NCI-H526 (cell line): ENCODE results near the gene NUP58.

ENCODE experiments used
- DNase-seq, 2 experiments: peaks; one replicate each; lab custom pipeline; 2025; lab: John Stamatoyannopoulos, UW

The NUP58 gene, protein sequence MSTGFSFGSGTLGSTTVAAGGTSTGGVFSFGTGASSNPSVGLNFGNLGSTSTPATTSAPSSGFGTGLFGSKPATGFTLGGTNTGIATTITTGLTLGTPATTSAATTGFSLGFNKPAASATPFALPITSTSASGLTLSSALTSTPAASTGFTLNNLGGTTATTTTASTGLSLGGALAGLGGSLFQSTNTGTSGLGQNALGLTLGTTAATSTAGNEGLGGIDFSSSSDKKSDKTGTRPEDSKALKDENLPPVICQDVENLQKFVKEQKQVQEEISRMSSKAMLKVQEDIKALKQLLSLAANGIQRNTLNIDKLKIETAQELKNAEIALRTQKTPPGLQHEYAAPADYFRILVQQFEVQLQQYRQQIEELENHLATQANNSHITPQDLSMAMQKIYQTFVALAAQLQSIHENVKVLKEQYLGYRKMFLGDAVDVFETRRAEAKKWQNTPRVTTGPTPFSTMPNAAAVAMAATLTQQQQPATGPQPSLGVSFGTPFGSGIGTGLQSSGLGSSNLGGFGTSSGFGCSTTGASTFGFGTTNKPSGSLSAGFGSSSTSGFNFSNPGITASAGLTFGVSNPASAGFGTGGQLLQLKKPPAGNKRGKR

DNA sequence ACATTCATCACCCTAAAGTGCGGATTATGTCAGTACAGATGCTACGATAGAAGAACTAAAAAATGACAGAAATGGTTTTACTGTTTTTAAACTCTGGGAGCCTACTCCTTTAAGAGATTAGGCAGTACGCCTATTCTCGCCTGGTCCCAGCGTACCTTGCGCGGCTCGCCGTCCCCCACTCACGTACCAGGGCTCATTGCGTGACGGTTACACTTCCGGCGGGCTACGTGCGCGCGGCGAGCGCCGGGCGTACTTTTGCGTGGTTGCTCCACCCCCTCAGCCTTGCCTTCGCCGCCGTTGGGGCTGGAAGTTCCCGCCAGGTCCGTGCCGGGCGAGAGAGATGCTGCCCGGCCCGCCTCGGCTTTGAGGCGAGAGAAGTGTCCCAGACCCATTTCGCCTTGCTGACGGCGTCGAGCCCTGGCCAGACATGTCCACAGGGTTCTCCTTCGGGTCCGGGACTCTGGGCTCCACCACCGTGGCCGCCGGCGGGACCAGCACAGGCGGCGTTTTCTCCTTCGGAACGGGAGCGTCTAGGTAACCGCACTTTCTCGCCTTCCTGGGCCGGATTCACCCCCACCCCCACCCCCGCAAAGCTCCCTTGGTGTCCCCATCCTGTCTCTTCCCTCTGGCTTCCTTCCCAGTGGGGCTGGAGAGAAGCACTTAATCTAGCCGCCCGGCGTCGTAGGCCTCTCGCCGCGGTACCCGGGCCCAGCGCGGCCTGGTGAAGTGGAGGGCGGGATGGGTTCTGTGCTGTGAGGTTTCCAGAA lies at the start of gene NUP58:
Gene NUP58, plus strand, starts transcription at position 279 of the 767 bp plus-strand sequence. Its CDS starts 149 bp downstream, at position 428.
- peak; percentile 91 to 99 for DNase-seq

GRCh38 chr13:25252225-25252624 lies 49.2 kb upstream of the NUP58 start:
- no peak for DNase-seq

DNA sequence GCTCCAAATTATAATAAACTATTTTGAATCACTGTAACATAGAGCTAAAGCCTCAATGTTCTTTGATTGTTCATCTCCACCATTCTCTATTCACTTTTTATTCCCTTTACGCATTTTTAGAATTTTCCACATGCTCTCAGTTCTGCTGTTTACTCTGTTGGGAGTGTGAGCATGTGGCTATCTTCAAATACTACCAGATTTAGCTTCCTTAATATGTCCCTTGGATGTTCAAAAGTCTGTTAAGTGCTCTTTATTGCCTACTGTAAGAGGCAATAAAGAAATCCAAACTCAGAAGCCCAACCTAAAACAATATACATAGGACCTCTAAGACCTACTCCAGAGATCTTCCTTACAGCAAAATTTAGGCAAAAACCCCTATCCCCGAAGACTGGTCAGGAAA lies 48.7 kb upstream of the NUP58 start:
- no peak for DNase-seq

- DNase-seq = no peak
Observed at GRCh38 chr13:25253702-25254101, 47.7 kb upstream of the NUP58 start.

GRCh38 chr13:25262261-25262660 lies 39.2 kb upstream of the NUP58 start:
- DNase-seq = no peak

DNA sequence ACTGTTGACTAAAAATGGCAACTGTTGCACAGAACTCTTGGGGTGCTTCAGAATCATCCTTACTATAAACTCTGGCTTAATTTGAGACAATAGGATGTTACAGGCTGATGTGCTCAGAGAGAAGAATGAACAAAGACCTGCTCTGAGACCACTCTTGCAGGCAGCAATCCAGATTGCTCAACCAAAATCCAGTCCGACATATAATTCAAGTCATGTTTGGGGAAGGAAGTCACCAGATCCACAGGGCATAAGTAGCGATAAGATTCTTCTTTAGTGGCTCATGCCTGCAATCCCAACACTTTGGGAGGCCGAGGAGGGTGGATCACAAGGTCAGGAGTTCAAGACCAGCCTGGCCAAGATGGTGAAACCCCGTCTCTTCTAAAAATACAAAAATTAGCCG lies 34.7 kb upstream of the NUP58 start:
- no peak for DNase-seq

DNA sequence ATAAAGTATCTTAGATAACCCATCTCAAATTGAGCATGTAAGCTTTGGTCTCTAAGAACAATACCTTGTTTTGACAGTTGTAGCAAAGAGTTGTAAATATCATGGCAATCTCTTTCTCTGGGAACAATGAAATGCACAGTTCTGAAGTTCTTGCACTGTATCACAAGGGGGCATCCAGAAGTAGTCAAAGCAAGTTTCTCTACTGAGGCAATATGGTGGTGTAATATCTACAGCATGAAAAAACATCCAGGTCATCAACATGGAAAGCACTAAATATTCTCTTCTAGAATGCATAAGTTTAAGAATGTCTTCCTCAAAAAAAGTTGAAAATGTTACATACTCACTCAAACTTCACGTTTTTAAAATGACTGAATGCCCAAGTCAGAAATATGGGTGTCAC lies 33.7 kb upstream of the NUP58 start:
- no peak for DNase-seq

DNA sequence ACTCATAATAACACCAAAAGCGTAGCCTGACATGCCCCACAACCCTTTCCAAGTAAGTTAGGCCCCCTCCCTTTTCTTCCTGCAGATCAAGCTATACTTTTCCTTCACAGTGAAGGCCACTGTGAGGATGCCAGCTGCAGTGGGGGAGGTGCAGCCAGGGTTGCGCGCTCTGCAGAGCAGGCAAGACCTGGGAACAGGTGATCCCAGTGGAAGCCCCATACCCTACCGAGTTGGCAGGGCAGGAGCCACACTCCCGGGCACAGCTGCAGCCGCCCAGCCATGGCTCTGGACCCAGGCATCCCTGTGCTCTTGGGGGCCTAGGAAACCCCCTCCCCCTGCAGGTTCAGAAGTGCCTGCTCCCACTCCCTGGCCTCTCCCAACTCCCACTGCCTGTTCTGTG lies 32.9 kb upstream of the NUP58 start:
- DNase-seq = no peak

DNA sequence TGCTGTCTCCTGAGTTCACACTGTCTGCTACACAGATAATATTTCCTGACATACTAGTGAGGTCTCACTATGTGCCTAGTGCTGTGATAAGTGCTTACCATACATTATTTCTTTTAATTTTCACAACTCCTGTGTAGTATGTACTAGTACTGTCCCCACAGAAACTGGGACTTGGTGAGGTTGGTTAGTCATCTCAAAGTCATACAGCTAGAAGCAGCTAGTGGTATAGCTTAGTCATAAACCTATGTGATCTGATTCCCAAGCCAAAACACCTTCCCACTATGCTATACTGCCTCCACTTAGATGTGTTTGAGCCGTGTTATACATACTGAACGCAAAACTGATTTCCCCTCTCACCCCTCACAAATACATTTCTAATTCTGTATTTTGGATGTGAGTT lies 24.7 kb upstream of the NUP58 start:
- DNase-seq = no peak

DNA sequence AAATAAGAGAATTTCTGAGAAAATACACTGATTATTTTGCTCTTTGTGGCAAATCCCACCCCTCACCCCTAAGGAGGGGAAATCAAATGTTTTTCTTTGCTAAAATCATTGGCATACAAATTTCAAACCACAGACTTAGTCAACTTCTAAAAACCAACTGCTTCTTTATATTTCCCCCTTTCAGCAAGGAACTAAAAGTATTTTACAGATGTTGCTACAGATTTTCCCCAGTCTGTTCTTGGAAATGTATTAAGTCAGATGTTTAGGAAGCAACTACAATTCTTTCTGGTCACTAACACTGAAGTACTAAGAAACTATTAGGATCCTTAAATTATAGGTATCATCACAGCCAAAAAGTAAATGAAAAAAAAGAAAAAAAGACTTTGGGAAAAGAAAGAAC lies 21.0 kb upstream of the NUP58 start:
- no peak for DNase-seq

DNA sequence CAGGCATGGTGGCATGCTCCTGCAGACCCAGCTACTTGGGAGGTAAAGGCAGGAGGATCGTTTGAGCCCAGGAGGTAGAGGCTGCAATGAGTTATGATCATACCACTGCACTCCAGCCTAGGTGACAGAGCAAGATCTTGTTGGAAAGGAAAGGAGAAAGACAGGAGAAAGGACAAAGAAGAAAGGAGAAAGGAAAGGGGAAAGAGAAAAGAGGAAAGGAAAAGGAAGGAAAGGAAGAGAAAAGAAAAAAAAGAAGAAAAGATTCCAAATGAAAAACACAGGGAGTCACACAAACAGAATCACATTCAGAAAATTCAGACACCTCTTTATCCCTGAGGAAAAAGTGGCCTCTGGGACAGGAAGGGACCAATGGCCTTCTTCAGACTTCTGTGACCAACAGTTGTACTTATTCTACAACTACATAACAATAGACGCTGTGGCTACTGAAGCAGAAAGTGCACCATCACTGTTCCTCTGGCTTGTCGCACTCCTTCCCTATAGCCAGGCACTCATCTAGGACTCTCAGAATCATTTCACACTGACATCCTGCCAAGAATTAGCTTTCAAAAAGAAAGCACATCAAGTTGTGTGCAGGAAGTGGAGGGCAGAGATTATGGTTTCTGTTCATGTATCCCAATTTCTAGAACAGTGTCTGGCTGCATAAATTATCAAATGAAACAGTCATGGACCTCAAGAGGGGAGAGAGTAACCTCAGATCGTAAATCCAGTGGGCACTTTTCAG lies 20.1 kb upstream of the NUP58 start:
- DNase-seq = no peak

DNA sequence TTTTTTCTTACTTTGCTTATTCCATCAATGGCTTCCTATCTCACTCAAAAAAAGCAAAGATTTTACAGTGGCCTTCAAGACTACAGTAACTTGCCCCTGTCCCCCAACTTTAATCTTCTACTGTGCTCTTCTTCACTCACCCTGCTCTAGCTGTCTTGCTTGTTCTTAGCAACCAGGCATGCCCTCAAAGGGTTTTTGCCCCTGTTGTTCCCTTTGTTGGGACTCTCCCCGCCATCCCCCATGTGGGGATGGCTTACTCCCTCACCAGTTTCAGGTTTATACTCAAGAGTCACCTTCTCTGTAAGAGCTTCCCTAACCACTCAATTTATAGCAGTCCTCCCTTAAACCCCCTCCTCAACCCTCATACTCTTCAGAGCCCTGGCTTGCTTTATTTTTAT lies 19.5 kb upstream of the NUP58 start:
- DNase-seq = no peak

GRCh38 chr13:25286308-25286968 lies 15.0 kb upstream of the NUP58 start:
- DNase-seq = peak; percentile 44 to 63

DNA sequence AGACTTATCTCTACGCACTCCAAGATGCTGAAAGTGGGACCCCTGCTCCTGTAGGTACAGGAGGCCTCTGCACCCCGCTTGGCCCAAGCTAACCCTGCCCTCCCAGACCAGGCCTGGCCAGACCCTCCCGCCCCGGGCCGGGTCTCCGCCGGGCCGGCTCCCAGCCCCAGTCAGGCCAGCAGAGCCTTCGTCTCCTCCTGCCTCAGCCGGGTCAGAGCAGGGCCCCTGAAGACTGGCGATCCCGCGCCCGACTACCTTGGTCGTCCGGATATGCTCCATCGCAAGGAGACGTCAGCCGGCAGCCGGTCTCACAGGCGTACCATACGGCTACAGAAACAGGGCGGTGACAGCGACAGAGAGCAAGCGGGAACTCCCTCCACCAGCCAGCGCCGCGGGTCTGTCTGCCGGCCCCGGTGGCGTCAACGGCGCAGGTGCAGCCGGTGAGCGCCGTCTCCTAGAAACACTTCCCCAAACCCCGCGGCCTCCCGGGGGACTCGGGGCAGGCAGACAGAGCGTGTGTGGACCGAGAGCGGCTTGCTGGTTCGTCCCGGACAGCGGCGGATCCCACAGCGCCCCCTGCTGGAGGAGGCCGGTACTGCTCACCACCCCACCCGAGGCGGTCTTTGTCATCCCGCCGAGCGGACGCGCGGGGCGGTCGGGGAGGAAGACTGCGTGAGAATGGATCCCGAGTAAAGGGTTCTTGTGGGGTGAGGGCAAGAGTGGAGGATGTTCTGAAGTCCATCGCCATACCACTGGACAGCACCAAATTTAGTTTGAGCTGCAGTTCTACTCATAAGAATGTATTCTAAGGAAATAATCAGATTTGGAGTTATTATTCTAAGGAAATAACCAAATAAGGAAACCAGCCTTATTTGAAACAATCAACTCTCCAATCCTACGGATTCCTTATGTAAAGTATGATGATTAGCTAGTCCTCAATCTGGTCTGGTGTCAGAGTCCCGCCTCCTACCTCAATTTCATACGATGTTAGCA lies 14.2 kb upstream of the NUP58 start, which contains the start of gene MTMR6:
Gene MTMR6, minus strand, starts transcription at position 520 of the 993 bp plus-strand sequence. Its CDS starts 241 bp downstream, at position 279.
- peak; percentile 95 to 99 for DNase-seq

- DNase-seq = no peak
Observed at GRCh38 chr13:25288966-25289365, 12.5 kb upstream of the NUP58 start.

GRCh38 chr13:25291691-25292090 lies 9.7 kb upstream of the NUP58 start:
- DNase-seq = no peak

DNA sequence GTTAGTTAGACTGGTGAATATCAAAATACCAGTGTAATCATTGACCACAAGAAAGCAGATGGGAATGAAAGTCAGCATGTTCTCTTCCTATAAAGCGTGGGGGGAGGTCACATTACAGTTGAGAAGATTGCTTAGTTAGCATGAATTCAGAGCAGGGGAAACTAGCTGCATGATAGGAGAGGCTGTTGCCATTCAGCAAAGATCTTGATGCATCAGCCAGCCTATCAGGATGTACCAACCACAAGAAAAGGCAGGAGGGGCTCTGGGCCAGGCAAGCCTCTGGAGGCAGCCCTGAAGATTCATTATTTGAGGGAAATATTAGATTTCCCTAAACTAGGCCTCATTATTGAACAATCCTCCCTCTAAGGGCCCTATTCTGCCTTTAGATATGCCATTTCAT lies 9.1 kb upstream of the NUP58 start:
- no peak for DNase-seq

GRCh38 chr13:25295228-25295627 lies 6.2 kb upstream of the NUP58 start:
- no peak for DNase-seq

DNA sequence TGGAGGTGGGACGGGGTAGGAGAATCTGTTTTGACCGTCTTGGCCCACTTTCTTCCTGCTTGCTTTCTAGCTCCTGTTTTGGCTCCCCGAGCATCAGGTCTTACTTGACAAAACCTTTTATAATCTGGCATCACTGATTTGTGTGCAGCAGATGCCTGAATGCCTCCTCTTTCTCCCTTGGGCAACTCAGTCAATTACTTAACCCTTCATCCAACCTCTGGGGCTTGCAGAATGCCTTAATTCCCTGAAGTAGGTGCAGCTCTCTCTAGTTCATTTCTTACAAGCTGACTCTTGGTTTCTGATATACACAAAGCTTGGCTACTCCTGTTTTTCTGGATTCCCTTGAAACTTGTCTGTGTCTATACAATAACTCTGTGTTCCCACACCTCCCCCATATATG lies 5.7 kb upstream of the NUP58 start:
- no peak for DNase-seq

DNA sequence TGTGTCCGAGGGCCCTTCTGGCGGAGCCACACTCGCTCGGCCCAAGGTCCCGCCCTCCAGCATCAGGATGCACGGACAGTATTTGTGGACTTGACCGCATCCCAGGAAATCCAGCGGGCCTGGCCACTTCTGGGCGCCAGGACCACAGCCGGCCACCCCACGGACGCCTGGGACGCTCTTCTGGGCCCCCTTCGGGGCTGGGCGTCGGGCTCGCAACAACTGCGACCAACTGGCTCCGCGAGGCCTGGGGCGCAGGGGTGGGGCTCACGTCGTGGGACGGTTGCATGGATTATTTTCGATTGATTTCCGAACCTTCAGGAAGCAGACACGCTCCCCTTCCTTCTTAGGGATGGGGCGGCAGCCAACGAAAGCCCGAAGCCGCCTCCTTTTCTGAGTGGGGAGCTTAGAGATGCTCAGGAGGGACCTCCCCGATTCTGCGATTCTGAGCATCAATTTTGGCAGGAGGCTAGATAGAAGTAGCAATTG lies 521 bp upstream of the NUP58 start:
- DNase-seq = no peak
